Uterus (tissue), 4 donors: ENCODE results near the gene GLDC. TPM values are rescaled to one million over a fixed set of nuclear protein-coding genes. Genes with fewer than 3 reads are reported as not detected.

Source experiments
- DNase-seq, 2 donors: peaks; one replicate each; pipeline ENCODE4 v3.0.0-alpha.2; 2019 to 2020
- H3K27ac ChIP-seq, 2 donors: fragments of 200-600 bp; sonication (generic); 1 replicate in 1 of 2; 2 replicates in 1 of 2; pipeline ENCODE4 v1.5.1; 2016 to 2018
- H3K27me3 ChIP-seq, 2 donors: fragments of 200-600 bp; sonication (generic); one replicate each; pipeline ENCODE4 v1.5.1; 2018 to 2019; ENCODE audit warnings: control low read depth in 1 of 2
- H3K36me3 ChIP-seq, 2 donors: fragments of 200-600 bp; sonication (generic); one replicate each; pipeline ENCODE4 v1.5.1; 2019; ENCODE audit warnings: control low read depth in 1 of 2
- H3K4me1 ChIP-seq, 2 donors: fragments of 200-600 bp; sonication (generic); one replicate each; pipeline ENCODE4 v1.5.1; 2018 to 2019; ENCODE audit warnings: control low read depth in 1 of 2
- H3K4me3 ChIP-seq, 2 donors: fragments of 200-600 bp; sonication (generic); 1 replicate in 1 of 2; 2 replicates in 1 of 2; pipeline ENCODE4 v1.5.1; 2018 to 2019; ENCODE audit warnings: mild to moderate bottlenecking in 1 of 2
- H3K9me3 ChIP-seq, 2 donors: fragments of 200-600 bp; sonication (generic); one replicate each; pipeline ENCODE4 v1.5.1; 2019; ENCODE audit warnings: control low read depth in 1 of 2
- POLR2A ChIP-seq, 2 donors: fragments of 450-650 bp; IDR thresholded peaks; one replicate each; pipeline ENCODE4 v1.6.1; 2016; ENCODE audit warnings: antibody characterized with exemption in 2 of 2, mild to moderate bottlenecking in 1 of 2, moderate library complexity in 1 of 2
- intact Hi-C: fragments of 100-400 bp; cut with DNase I; formaldehyde crosslinking; loops from one replicate; pipeline ENCODE4 v1.15.1; 2023; ENCODE audit warnings: low total_unique reads
- total RNA-seq, 4 donors: library from RNA; depleted of rRNA in 3 of 4; stranded (reverse); fragments of >200 nt in 3 of 4; gene quantifications; one replicate each; pipeline versions ENCODE4 v1.1.0 to v1.2.4, GENCODE V29; 2014 to 2023
- TF ChIP-seq, protein P1 (sequence below), 4 experiments: fragments of 200-600 bp in 2 of 4; fragments of 450-650 bp in 2 of 4; sonication (generic) in 2 of 4; IDR thresholded peaks; one replicate each; pipeline ENCODE4 v1.5.1; 2016 to 2019; ENCODE audit warnings: antibody characterized with exemption in 4 of 4, mild to moderate bottlenecking in 2 of 4, moderate library complexity in 1 of 4
- donor health status: DM: yes; HTN: yes; CAD: no.

Gene GLDC
- total RNA-seq, 4 donors from 2014 or later: 0.26 to 8.4 (median 0.79) TPM; not detected in 1

DNA sequence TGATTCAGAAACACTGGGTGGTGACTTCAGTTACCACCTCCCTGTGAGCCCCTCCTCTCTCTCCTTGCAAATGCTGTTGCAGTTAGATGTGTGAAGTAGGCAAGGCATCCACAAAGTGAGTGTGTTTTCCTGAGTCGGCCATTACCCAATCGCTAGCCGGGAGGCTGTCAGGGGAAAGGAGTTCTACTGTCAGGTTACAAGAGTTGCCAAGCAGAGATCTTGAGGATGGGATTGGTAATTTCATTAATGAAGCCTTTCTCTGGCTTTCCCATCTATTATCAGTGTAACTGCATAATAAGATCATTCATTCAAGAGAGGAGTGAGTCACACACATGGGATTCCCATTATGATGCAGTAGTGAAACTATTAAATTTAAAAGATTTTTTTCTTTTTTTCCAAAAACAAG, 106.9 kb downstream of the GLDC start:
- DNase-seq: no peak

GRCh38 chr9:6535594-6535993, 109.9 kb downstream of the GLDC start:
- DNase-seq: no peak
- TF ChIP-seq, protein P1, sequence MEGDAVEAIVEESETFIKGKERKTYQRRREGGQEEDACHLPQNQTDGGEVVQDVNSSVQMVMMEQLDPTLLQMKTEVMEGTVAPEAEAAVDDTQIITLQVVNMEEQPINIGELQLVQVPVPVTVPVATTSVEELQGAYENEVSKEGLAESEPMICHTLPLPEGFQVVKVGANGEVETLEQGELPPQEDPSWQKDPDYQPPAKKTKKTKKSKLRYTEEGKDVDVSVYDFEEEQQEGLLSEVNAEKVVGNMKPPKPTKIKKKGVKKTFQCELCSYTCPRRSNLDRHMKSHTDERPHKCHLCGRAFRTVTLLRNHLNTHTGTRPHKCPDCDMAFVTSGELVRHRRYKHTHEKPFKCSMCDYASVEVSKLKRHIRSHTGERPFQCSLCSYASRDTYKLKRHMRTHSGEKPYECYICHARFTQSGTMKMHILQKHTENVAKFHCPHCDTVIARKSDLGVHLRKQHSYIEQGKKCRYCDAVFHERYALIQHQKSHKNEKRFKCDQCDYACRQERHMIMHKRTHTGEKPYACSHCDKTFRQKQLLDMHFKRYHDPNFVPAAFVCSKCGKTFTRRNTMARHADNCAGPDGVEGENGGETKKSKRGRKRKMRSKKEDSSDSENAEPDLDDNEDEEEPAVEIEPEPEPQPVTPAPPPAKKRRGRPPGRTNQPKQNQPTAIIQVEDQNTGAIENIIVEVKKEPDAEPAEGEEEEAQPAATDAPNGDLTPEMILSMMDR (IDR thresholded peaks at IDR 0.05): no peak
- no peak for TF ChIP-seq POLR2A (IDR thresholded peaks at IDR 0.05)
- Histone ChIP-seq H3K27ac (no peak overlapping the region), H3K9me3 (no peaks in the 10 kb centered on the region), H3K4me3 (no peak overlapping the region), H3K27me3 (no peaks in the 10 kb centered on the region), H3K4me1 (no peaks in the 10 kb centered on the region), H3K36me3 (no peaks in the 10 kb centered on the region)
- intact Hi-C loops: no loop called here

More for the DNA sequence above, 106.9 kb downstream of the GLDC start:
- intact Hi-C loops: no loop called here
- Histone ChIP-seq H3K27ac (no peak overlapping the region), H3K4me1 (no peaks in the 10 kb centered on the region), H3K27me3 (no peaks in the 10 kb centered on the region), H3K4me3 (no peak overlapping the region), H3K9me3 (no peaks in the 10 kb centered on the region), H3K36me3 (no peaks in the 10 kb centered on the region)
- TF ChIP-seq, protein P1 (IDR thresholded peaks at IDR 0.05): no peak
- TF ChIP-seq POLR2A (IDR thresholded peaks at IDR 0.05): no peak

DNA sequence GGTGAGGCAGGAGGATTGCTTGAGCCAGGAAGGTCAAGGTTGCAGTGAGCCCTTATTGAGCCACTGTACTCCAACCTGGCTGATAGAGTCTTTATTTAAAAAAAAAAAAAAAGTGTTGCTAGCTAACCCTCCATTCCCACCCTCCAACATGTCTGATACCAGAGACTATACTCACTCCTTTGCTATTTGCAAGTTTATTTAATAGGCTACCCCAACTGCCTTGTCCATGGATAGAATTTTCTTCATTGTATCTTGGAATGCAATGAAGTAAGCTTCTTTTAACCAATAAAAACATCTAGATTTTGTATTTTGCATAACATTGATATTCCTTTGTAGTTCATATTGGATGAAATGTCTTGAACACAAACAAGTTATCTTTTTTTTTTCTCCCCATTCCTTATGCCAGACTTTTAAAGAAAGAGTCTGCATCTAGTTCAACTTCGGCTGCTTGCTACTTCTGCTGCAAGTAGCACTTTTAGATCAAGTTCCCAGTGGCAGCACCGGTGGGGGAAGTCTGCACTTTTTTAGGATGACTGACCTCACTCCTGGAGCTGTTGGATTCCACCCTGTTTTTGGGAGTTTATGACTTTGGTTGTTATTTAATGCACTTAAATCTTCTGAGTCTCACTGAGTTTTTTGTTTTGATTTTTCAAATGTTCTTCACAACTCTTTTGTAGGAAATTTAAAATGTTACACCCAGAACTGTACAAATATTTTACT, 120.0 kb downstream of the GLDC start:
- peak overlapping the region in 1 of 2 donors; percentile 1 for H3K27ac ChIP-seq

DNA sequence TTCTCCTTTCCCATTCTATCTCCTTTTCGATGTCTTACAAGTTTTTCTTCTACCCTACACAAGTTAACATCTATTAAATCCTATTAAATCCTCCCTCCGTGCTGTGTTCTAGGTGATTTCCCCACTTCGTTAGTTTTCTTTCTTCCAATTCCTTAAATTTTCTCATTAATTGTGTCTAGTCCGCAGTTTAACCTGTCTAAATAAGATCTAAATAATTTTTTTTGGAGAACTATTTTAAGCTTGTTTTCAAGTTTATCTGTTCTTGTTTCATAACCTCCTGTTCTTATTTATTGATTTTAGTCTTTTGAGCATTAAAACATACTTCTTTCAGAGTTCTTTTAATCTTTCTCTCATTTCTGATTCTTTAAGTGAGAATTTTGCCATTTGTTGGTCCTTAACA, 123.3 kb downstream of the GLDC start:
- Histone ChIP-seq H3K27ac (no peak overlapping the region), H3K27me3 (no peaks in the 10 kb centered on the region), H3K4me3 (no peak overlapping the region), H3K36me3 (no peaks in the 10 kb centered on the region), H3K4me1 (no peaks in the 10 kb centered on the region), H3K9me3 (no peaks in the 10 kb centered on the region)
- intact Hi-C loops: no loop called here
- DNase-seq: no peak
- no peak for TF ChIP-seq POLR2A (IDR thresholded peaks at IDR 0.05)
- TF ChIP-seq, protein P1 (IDR thresholded peaks at IDR 0.05): no peak

More for the DNA sequence above, 120.0 kb downstream of the GLDC start:
- TF ChIP-seq, protein P1 (IDR thresholded peaks at IDR 0.05): no peak
- no peak for TF ChIP-seq POLR2A (IDR thresholded peaks at IDR 0.05)
- Histone ChIP-seq H3K36me3 (no peaks in the 10 kb centered on the region), H3K4me3 (no peak overlapping the region), H3K4me1 (no peaks in the 10 kb centered on the region), H3K9me3 (no peaks in the 10 kb centered on the region), H3K27me3 (no peaks in the 10 kb centered on the region)
- DNase-seq: no peak
- intact Hi-C loops: no loop called here

DNA sequence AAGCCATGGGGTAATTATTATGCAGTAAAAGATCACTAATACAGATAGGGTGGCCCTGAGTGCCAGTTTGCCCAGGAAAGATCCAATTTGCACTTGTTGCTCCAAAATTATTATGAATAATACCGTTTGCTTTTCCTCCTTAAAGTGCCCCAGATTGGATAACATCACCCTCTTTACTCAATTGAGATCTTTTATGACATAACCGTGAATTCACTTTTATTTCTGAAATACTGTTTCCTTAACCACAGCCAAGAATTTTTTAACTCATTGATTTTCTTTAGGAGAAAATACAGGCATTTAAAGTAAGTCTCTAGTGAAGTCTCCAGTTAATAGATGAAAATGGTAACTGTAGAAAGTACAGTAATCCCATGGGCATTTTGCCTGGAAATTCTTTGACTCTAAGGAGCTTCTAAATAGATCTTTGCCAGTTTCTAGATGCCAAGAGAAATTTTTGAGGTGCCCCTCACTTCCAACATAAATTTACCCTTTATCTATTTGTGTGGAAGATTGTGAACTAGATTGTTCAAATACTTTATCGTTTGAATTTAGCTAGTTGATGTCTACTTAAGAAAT, 133.4 kb downstream of the GLDC start:
- Histone ChIP-seq H3K9me3 (no peaks in the 10 kb centered on the region), H3K4me1 (no peaks in the 10 kb centered on the region), H3K27me3 (no peaks in the 10 kb centered on the region), H3K4me3 (no peak overlapping the region), H3K36me3 (no peaks in the 10 kb centered on the region), H3K27ac (no peak overlapping the region)
- intact Hi-C loops: no loop called here
- DNase-seq: no peak
- no peak for TF ChIP-seq POLR2A (IDR thresholded peaks at IDR 0.05)
- TF ChIP-seq, protein P1 (IDR thresholded peaks at IDR 0.05): no peak
